ENCODE data around the gene TTC7B. TPM values are rescaled to one million over a fixed set of nuclear protein-coding genes. Genes with fewer than 3 reads are reported as not detected.
"Not testable (repeated sequence)": the region's sequence is repeated elsewhere in the genome, so short reads cannot be mapped to it uniquely, and the experiment has no call there.

The TTC7B gene
- total RNA-seq = 10 to 100 TPM in 2 of 4 donors, 1 to 10 TPM in 1, under 1 TPM in 1; 0.18 to 53.6 (median 11.2) TPM

- Histone ChIP-seq H3K4me3 (peak within 1 kb of the TSS; percentile 28 to 67 (median 52)), H3K4me1 (peaks cover 0 to 19% (median 2%) of the 10 kb centered on the region in 4 donors), H3K36me3 (no peaks in the 10 kb centered on the region), H3K27ac (peak within 1 kb of the TSS in 1 of 4 donors; percentile 25), H3K9me3 (no peaks in the 10 kb centered on the region), H3K27me3 (no peaks in the 10 kb centered on the region)
- DNase-seq = no peak
- TF ChIP-seq CTCF (IDR thresholded peaks at IDR 0.05) (peak in 3 of 6 experiments; percentile 18 to 28 (median 20)), POLR2A (IDR thresholded peaks at IDR 0.05) (no peak)
Measured at GRCh38 chr14:90815822-90816662, at the start of gene TTC7B. TSS of gene TTC7B (minus strand) at chr14:90816430. CDS start at chr14:90816295, 135 bp downstream.

GRCh38 chr14:90864741-90865140 is 48.5 kb upstream of the TTC7B start:
- Histone ChIP-seq H3K9me3 (no peaks in the 10 kb centered on the region), H3K27ac (no peak overlapping the region), H3K36me3 (no peaks in the 10 kb centered on the region), H3K4me1 (no peaks in the 10 kb centered on the region), H3K4me3 (no peak overlapping the region), H3K27me3 (no peaks in the 10 kb centered on the region)
- no peak for DNase-seq
- TF ChIP-seq CTCF (IDR thresholded peaks at IDR 0.05) = no peak
- no peak for TF ChIP-seq POLR2A (IDR thresholded peaks at IDR 0.05)

GRCh38 chr14:90858511-90858910 is 42.3 kb upstream of the TTC7B start:
- H3K27ac ChIP-seq = no peak overlapping the region
- H3K4me1 ChIP-seq = no peaks in the 10 kb centered on the region
- no peak for TF ChIP-seq POLR2A (IDR thresholded peaks at IDR 0.05)
- TF ChIP-seq CTCF (IDR thresholded peaks at IDR 0.05) = no peak
- no peak overlapping the region for H3K4me3 ChIP-seq
- DNase-seq = no peak
- no peaks in the 10 kb centered on the region for H3K9me3 ChIP-seq
- H3K36me3 ChIP-seq = no peaks in the 10 kb centered on the region
- no peaks in the 10 kb centered on the region for H3K27me3 ChIP-seq

- no peaks in the 10 kb centered on the region for H3K9me3 ChIP-seq
- TF ChIP-seq CTCF (IDR thresholded peaks at IDR 0.05) = no peak
- no peak for TF ChIP-seq POLR2A (IDR thresholded peaks at IDR 0.05)
- H3K4me3 ChIP-seq = no peak overlapping the region
- no peaks in the 10 kb centered on the region for H3K36me3 ChIP-seq
- no peaks in the 10 kb centered on the region for H3K4me1 ChIP-seq
- H3K27me3 ChIP-seq = no peaks in the 10 kb centered on the region
- DNase-seq = no peak
- H3K27ac ChIP-seq = no peak overlapping the region
Measured at GRCh38 chr14:90857866-90858265, 41.6 kb upstream of the TTC7B start.

GRCh38 chr14:90856115-90856514 is 39.9 kb upstream of the TTC7B start:
- DNase-seq, H3K9me3 ChIP-seq, H3K4me3 ChIP-seq, H3K36me3 ChIP-seq, H3K4me1 ChIP-seq, H3K27ac ChIP-seq, H3K27me3 ChIP-seq: not testable (repeated sequence)

- DNase-seq = no peak
- Histone ChIP-seq H3K4me1 (no peaks in the 10 kb centered on the region), H3K9me3 (no peaks in the 10 kb centered on the region), H3K27me3 (no peaks in the 10 kb centered on the region), H3K36me3 (no peaks in the 10 kb centered on the region), H3K4me3 (no peak overlapping the region), H3K27ac (no peak overlapping the region)
- TF ChIP-seq POLR2A (IDR thresholded peaks at IDR 0.05) (no peak), CTCF (IDR thresholded peaks at IDR 0.05) (no peak)
Measured at GRCh38 chr14:90853116-90853515, 36.9 kb upstream of the TTC7B start.

Measured in Peyer's patch (tissue), 4 donors.